ENCODE measurements around the gene POU6F2.

POU6F2 gene

GRCh38 chr7:39365751-39366295, 388.1 kb downstream of the POU6F2 start:
- no peak overlapping the region for H3K9ac ChIP-seq (ENCODE audit: low read depth, low read length, poor library complexity)
- H3K14ac ChIP-seq (ENCODE audit: low read length), result no peak overlapping the region
- no peak overlapping the region for H2AK5ac ChIP-seq (ENCODE audit: low read depth, low read length)
- no peak overlapping the region for H3K18ac ChIP-seq (ENCODE audit: low read length)
- no peaks in the 10 kb centered on the region for H3K27me3 ChIP-seq (ENCODE audit: control insufficient read depth in 3 of 3, insufficient read depth in 3 of 3, low read depth in 1 of 3, low read length in 3 of 3)
- H2AFZ ChIP-seq (ENCODE audit: low read length), result no peak overlapping the region
- H2BK15ac ChIP-seq (ENCODE audit: low read length), result no peak overlapping the region
- H3K9me3 ChIP-seq (replicated peaks in 1 of 2; ENCODE audit: control insufficient read depth in 2 of 2, insufficient read depth in 1 of 2, low read depth in 1 of 2, low read length in 2 of 2), result no peaks in the 10 kb centered on the region
- no CpG with 5 or more reads among the region's 1 CpG for WGBS, 2 donors (ENCODE audit: extremely low coverage in 2 of 2, insufficient read length in 2 of 2, insufficient replicate concordance in 1 of 2)
- no peak overlapping the region for H2BK12ac ChIP-seq (ENCODE audit: low read length)
- H3K4ac ChIP-seq (ENCODE audit: low read length), result no peak overlapping the region
- no peak overlapping the region for H4K91ac ChIP-seq (ENCODE audit: low read depth, low read length, poor library complexity)
- H3K36me3 ChIP-seq (replicated peaks in 1 of 2; ENCODE audit: control insufficient read depth in 2 of 2, insufficient read depth in 2 of 2, low read length in 2 of 2), result no peaks in the 10 kb centered on the region
- no peak overlapping the region for H2BK120ac ChIP-seq (ENCODE audit: low read depth, low read length)
- H3K4me3 ChIP-seq (ENCODE audit: low read length in 2 of 2), result no peak overlapping the region
- H2BK5ac ChIP-seq (ENCODE audit: low read length), result no peak overlapping the region
- H3K27ac ChIP-seq (replicated peaks; ENCODE audit: low read length), result no peak overlapping the region
- H3K79me1 ChIP-seq (ENCODE audit: low read depth, low read length), result no peaks in the 10 kb centered on the region
- no peak for DNase-seq (ENCODE audit: low spot score)
- H3K4me2 ChIP-seq (ENCODE audit: insufficient read depth, low read length, poor library complexity, severe bottlenecking), result no peak overlapping the region
- no peaks in the 10 kb centered on the region for H3K4me1 ChIP-seq (ENCODE audit: control insufficient read depth in 2 of 2, insufficient read depth in 1 of 2, low read depth in 1 of 2, low read length in 2 of 2)
- no peak overlapping the region for H4K8ac ChIP-seq (ENCODE audit: low read depth, low read length)
- no peak overlapping the region for H3K23ac ChIP-seq (ENCODE audit: low read depth, low read length, poor library complexity)

DNA sequence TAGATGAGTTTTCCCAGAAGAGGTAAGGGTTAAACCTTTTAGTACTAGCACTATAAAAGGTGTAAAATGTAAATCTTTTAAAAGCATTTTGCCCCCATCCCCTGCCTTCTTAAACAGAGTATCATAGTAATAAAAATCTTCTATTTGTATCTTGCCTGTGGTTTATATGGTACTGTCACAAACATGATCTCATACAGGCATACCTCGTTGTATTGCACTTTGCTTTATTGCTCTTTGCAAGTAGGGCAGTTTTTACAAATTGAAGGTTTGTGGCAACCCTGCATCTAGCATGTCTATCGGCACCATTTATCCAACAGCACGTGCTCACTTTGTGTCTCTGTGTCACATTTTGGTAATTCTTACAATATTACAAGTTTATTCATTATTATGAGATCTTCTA, 389.7 kb downstream of the POU6F2 start:
- H3K9me3 ChIP-seq (replicated peaks in 1 of 2; ENCODE audit: control insufficient read depth in 2 of 2, insufficient read depth in 1 of 2, low read depth in 1 of 2, low read length in 2 of 2), result no peaks in the 10 kb centered on the region
- no peak overlapping the region for H3K4me3 ChIP-seq (ENCODE audit: low read length in 2 of 2)
- H2BK15ac ChIP-seq (ENCODE audit: low read length), result no peak overlapping the region
- WGBS, 2 donors (ENCODE audit: extremely low coverage in 2 of 2, insufficient read length in 2 of 2, insufficient replicate concordance in 1 of 2), result no CpG with 5 or more reads among the region's 3 CpGs
- H2BK5ac ChIP-seq (ENCODE audit: low read length), result no peak overlapping the region
- no peak overlapping the region for H3K14ac ChIP-seq (ENCODE audit: low read length)
- no peak overlapping the region for H3K9ac ChIP-seq (ENCODE audit: low read depth, low read length, poor library complexity)
- H3K79me1 ChIP-seq (ENCODE audit: low read depth, low read length), result no peaks in the 10 kb centered on the region
- H2AFZ ChIP-seq (ENCODE audit: low read length), result no peak overlapping the region
- H4K8ac ChIP-seq (ENCODE audit: low read depth, low read length), result no peak overlapping the region
- no peak overlapping the region for H2AK5ac ChIP-seq (ENCODE audit: low read depth, low read length)
- no peak overlapping the region for H3K4me2 ChIP-seq (ENCODE audit: insufficient read depth, low read length, poor library complexity, severe bottlenecking)
- H3K27ac ChIP-seq (replicated peaks; ENCODE audit: low read length), result no peak overlapping the region
- no peak overlapping the region for H3K18ac ChIP-seq (ENCODE audit: low read length)
- H4K91ac ChIP-seq (ENCODE audit: low read depth, low read length, poor library complexity), result no peak overlapping the region
- H3K36me3 ChIP-seq (replicated peaks in 1 of 2; ENCODE audit: control insufficient read depth in 2 of 2, insufficient read depth in 2 of 2, low read length in 2 of 2), result no peaks in the 10 kb centered on the region
- H3K27me3 ChIP-seq (ENCODE audit: control insufficient read depth in 3 of 3, insufficient read depth in 3 of 3, low read depth in 1 of 3, low read length in 3 of 3), result no peaks in the 10 kb centered on the region
- H2BK12ac ChIP-seq (ENCODE audit: low read length), result no peak overlapping the region
- H3K23ac ChIP-seq (ENCODE audit: low read depth, low read length, poor library complexity), result no peak overlapping the region
- no peak for DNase-seq (ENCODE audit: low spot score)
- H2BK120ac ChIP-seq (ENCODE audit: low read depth, low read length), result no peak overlapping the region
- no peaks in the 10 kb centered on the region for H3K4me1 ChIP-seq (ENCODE audit: control insufficient read depth in 2 of 2, insufficient read depth in 1 of 2, low read depth in 1 of 2, low read length in 2 of 2)
- no peak overlapping the region for H3K4ac ChIP-seq (ENCODE audit: low read length)

DNA sequence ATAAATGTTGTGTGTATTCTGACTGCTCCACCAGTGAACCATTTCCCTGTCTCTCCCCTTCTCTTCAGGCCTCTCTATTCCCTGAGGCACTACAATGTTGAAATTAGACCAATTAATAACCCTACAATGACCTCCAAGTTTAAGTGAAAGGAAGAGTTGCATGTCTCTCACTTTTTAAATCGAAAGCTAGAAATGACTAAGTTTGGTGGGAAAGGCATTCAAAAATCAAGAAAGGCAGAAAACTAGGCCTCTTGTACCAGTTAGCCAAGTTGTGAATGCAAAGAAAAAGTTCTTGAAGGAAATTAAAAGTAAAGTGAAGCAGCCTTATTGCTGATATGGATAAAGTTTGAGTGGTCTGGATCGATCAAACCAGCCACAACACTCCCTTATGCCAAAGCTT, 390.2 kb downstream of the POU6F2 start:
- no peak overlapping the region for H2BK120ac ChIP-seq (ENCODE audit: low read depth, low read length)
- WGBS, 2 donors (ENCODE audit: extremely low coverage in 2 of 2, insufficient read length in 2 of 2, insufficient replicate concordance in 1 of 2), result no CpG with 5 or more reads among the region's 2 CpGs
- H3K27me3 ChIP-seq (ENCODE audit: control insufficient read depth in 3 of 3, insufficient read depth in 3 of 3, low read depth in 1 of 3, low read length in 3 of 3), result no peaks in the 10 kb centered on the region

GRCh38 chr7:39372383-39372782, 394.7 kb downstream of the POU6F2 start:
- WGBS, 2 donors (ENCODE audit: extremely low coverage in 2 of 2, insufficient read length in 2 of 2, insufficient replicate concordance in 1 of 2), result no CpG with 5 or more reads among the region's 1 CpG
- Histone ChIP-seq H3K4me1 (ENCODE audit: control insufficient read depth in 2 of 2, insufficient read depth in 1 of 2, low read depth in 1 of 2, low read length in 2 of 2) (peaks cover 0 to 7% of the 10 kb centered on the region in 2 donors), H3K79me1 (ENCODE audit: low read depth, low read length) (no peaks in the 10 kb centered on the region)

More for the DNA sequence above, 390.2 kb downstream of the POU6F2 start:
- Histone ChIP-seq H2BK12ac (ENCODE audit: low read length) (no peak overlapping the region), H2BK5ac (ENCODE audit: low read length) (no peak overlapping the region), H2AFZ (ENCODE audit: low read length) (no peak overlapping the region), H3K4me1 (ENCODE audit: control insufficient read depth in 2 of 2, insufficient read depth in 1 of 2, low read depth in 1 of 2, low read length in 2 of 2) (no peaks in the 10 kb centered on the region), H4K91ac (ENCODE audit: low read depth, low read length, poor library complexity) (no peak overlapping the region), H3K4me3 (ENCODE audit: low read length in 2 of 2) (no peak overlapping the region), H3K14ac (ENCODE audit: low read length) (no peak overlapping the region), H3K9me3 (replicated peaks in 1 of 2; ENCODE audit: control insufficient read depth in 2 of 2, insufficient read depth in 1 of 2, low read depth in 1 of 2, low read length in 2 of 2) (no peaks in the 10 kb centered on the region), H3K4ac (ENCODE audit: low read length) (no peak overlapping the region), H3K36me3 (replicated peaks in 1 of 2; ENCODE audit: control insufficient read depth in 2 of 2, insufficient read depth in 2 of 2, low read length in 2 of 2) (no peaks in the 10 kb centered on the region), H3K27ac (replicated peaks; ENCODE audit: low read length) (no peak overlapping the region), H3K23ac (ENCODE audit: low read depth, low read length, poor library complexity) (no peak overlapping the region), H2BK15ac (ENCODE audit: low read length) (no peak overlapping the region), H3K18ac (ENCODE audit: low read length) (no peak overlapping the region), H3K4me2 (ENCODE audit: insufficient read depth, low read length, poor library complexity, severe bottlenecking) (no peak overlapping the region), H4K8ac (ENCODE audit: low read depth, low read length) (no peak overlapping the region), H3K79me1 (ENCODE audit: low read depth, low read length) (no peaks in the 10 kb centered on the region), H2AK5ac (ENCODE audit: low read depth, low read length) (no peak overlapping the region), H3K9ac (ENCODE audit: low read depth, low read length, poor library complexity) (no peak overlapping the region)
- DNase-seq (ENCODE audit: low spot score), result no peak

More at GRCh38 chr7:39372383-39372782, 394.7 kb downstream of the POU6F2 start:
- H3K4me2 ChIP-seq (ENCODE audit: insufficient read depth, low read length, poor library complexity, severe bottlenecking), result no peak overlapping the region
- no peak overlapping the region for H2AFZ ChIP-seq (ENCODE audit: low read length)
- no peaks in the 10 kb centered on the region for H3K27me3 ChIP-seq (ENCODE audit: control insufficient read depth in 3 of 3, insufficient read depth in 3 of 3, low read depth in 1 of 3, low read length in 3 of 3)
- no peak overlapping the region for H2BK5ac ChIP-seq (ENCODE audit: low read length)
- H3K18ac ChIP-seq (ENCODE audit: low read length), result no peak overlapping the region
- no peak overlapping the region for H2BK12ac ChIP-seq (ENCODE audit: low read length)
- no peak overlapping the region for H2BK15ac ChIP-seq (ENCODE audit: low read length)
- H3K23ac ChIP-seq (ENCODE audit: low read depth, low read length, poor library complexity), result no peak overlapping the region
- H3K14ac ChIP-seq (ENCODE audit: low read length), result no peak overlapping the region
- H2BK120ac ChIP-seq (ENCODE audit: low read depth, low read length), result no peak overlapping the region
- H3K9me3 ChIP-seq (replicated peaks in 1 of 2; ENCODE audit: control insufficient read depth in 2 of 2, insufficient read depth in 1 of 2, low read depth in 1 of 2, low read length in 2 of 2), result no peaks in the 10 kb centered on the region
- H4K8ac ChIP-seq (ENCODE audit: low read depth, low read length), result no peak overlapping the region
- H3K9ac ChIP-seq (ENCODE audit: low read depth, low read length, poor library complexity), result no peak overlapping the region
- no peaks in the 10 kb centered on the region for H3K36me3 ChIP-seq (replicated peaks in 1 of 2; ENCODE audit: control insufficient read depth in 2 of 2, insufficient read depth in 2 of 2, low read length in 2 of 2)
- no peak overlapping the region for H3K27ac ChIP-seq (replicated peaks; ENCODE audit: low read length)
- no peak overlapping the region for H4K91ac ChIP-seq (ENCODE audit: low read depth, low read length, poor library complexity)
- no peak for DNase-seq (ENCODE audit: low spot score)
- H3K4ac ChIP-seq (ENCODE audit: low read length), result no peak overlapping the region
- H2AK5ac ChIP-seq (ENCODE audit: low read depth, low read length), result no peak overlapping the region
- H3K4me3 ChIP-seq (ENCODE audit: low read length in 2 of 2), result no peak overlapping the region

Data from neuronal stem cell (in vitro differentiated cells).